SK-N-MC (cell line): Measurements from ENCODE around the gene PEA15.
A peak's percentile ranks its signal among the peaks of the same experiment; 100 is the strongest.

ENCODE experiments used
- DNase-seq: peaks from one replicate; pipeline ENCODE4 v3.0.0-alpha.2; 2011; ENCODE audit warnings: low read depth, low spot score
- H3K27ac ChIP-seq: fragments of 200-600 bp; sonication (generic); 2 replicates; pipeline ENCODE4 v1.5.1; 2016; ENCODE audit warnings: mixed run types
- H3K36me3 ChIP-seq: fragments of 200-600 bp; sonication (generic); 2 replicates; pipeline ENCODE4 v1.6.1; 2017; ENCODE audit warnings: antibody characterized with exemption, low read length, mixed read lengths; ENCODE audit not compliant: insufficient read depth
- H3K4me3 ChIP-seq: fragments of 200-600 bp; sonication (generic); 2 replicates; pipeline ENCODE4 v1.5.1; 2016
- H3K9ac ChIP-seq: fragments of 200-600 bp; sonication (generic); 2 replicates; pipeline ENCODE4 v1.8.0; 2017; ENCODE audit warnings: mixed run types, mixed read lengths; ENCODE audit not compliant: insufficient read length
- H3K9me3 ChIP-seq: fragments of 200-600 bp; sonication (generic); 2 replicates; pipeline ENCODE4 v1.6.1; 2017; ENCODE audit warnings: low read depth, mild to moderate bottlenecking, antibody characterized with exemption, low read length, moderate library complexity, mixed read lengths
- EZH2 ChIP-seq: fragments of 200-600 bp; sonication (generic); IDR thresholded peaks from one replicate; pipeline ENCODE4 v1.6.1; 2017; ENCODE audit warnings: antibody characterized with exemption
- FOXP2 ChIP-seq: optimal IDR thresholded peaks from 2 replicates; pipeline ENCODE3; 2011; ENCODE audit warnings: mild to moderate bottlenecking, moderate library complexity; ENCODE audit not compliant: insufficient read depth; ENCODE audit errors: extremely low read length, control extremely low read depth
- POLR2AphosphoS5 ChIP-seq: IDR thresholded peaks from 2 replicates; pipeline ENCODE4 v1.6.1; 2012; ENCODE audit warnings: mild to moderate bottlenecking, low read depth, low read length, borderline replicate concordance

The PEA15 gene

DNA sequence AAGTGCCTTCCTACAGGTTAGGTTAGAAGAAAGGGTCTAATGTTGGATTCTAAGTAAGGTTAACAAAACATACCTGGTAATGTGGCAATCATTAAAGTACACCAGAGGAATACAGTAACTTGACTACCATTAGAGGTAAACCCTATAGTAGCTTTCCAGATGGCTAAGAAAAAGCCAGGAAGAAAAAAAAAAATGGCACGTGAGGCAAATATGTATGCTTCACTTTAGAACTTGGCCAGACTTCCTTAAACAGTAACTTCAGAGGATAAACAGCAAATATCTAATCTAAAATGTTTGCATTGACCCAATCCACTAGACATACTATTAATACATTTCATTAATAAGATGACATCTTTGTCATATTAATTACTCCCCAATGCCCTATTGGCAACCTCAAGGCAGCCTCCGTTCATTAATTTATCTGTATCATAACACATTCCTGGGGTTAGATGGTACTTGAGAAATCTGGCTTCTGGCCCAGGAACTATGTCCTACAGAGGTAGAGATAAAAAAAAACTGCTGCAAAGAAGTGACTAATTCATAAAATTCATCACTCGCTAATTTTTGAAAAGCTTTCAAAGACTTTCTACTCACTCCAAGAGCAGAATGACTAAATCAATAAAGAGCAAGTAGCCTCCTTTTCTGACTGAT, 51.3 kb downstream of the PEA15 start:
- Histone ChIP-seq H3K4me3 (no peak overlapping the region), H3K36me3 (no peaks in the 10 kb centered on the region; the same call in 1 of the 2 replicates), H3K9me3 (no peaks in the 10 kb centered on the region), H3K27ac (peak overlapping the region; percentile 46; the same call in 1 of the 2 replicates), H3K9ac (no peak overlapping the region)
- DNase-seq: no peak
- TF ChIP-seq POLR2AphosphoS5: no peak
- TF ChIP-seq FOXP2: no peak
- no peak for TF ChIP-seq EZH2

DNA sequence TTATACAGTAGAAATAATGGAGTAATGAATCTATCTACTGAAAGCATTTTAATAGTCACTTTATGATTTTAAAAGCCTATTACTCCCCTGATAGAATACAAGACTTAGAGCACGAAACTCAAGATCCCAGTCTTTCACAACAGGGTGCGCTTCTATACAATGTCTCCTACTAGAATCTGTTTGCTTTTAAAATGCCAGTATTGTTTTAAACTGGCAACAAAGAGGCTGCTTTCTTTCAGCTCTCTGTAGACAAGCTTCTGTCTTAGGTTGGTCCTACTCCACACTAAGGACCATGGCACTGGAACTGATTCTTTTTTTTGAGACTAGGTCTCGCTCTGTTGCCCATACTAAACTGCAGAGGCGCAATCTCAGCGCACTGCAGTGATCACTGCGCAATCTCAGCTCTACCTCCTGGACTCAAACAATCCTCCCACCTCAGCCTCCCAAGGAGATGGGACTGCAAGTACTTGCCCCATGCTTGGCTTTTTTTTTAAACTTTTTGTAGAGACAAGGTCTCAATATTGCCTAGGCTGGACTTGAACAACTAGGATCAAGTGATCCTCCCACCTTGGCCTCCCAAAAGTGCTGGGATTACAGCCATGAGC, 52.3 kb downstream of the PEA15 start:
- DNase-seq: no peak
- TF ChIP-seq FOXP2 (no peak), POLR2AphosphoS5 (no peak), EZH2 (no peak)
- H3K27ac ChIP-seq: no peak overlapping the region
- H3K36me3 ChIP-seq: no peaks in the 10 kb centered on the region; the same call in 1 of the 2 replicates
- H3K9ac ChIP-seq: peak overlapping the region; percentile 25
- no peak overlapping the region for H3K4me3 ChIP-seq
- no peaks in the 10 kb centered on the region for H3K9me3 ChIP-seq

GRCh38 chr1:160258177-160258798, 53.1 kb downstream of the PEA15 start:
- H3K4me3 ChIP-seq: no peak overlapping the region
- no peak for TF ChIP-seq FOXP2
- no peak for TF ChIP-seq POLR2AphosphoS5
- TF ChIP-seq EZH2: no peak
- no peaks in the 10 kb centered on the region; the same call in 1 of the 2 replicates for H3K36me3 ChIP-seq
- H3K27ac ChIP-seq: no peak overlapping the region
- H3K9ac ChIP-seq: no peak overlapping the region
- no peak for DNase-seq
- no peaks in the 10 kb centered on the region for H3K9me3 ChIP-seq

DNA sequence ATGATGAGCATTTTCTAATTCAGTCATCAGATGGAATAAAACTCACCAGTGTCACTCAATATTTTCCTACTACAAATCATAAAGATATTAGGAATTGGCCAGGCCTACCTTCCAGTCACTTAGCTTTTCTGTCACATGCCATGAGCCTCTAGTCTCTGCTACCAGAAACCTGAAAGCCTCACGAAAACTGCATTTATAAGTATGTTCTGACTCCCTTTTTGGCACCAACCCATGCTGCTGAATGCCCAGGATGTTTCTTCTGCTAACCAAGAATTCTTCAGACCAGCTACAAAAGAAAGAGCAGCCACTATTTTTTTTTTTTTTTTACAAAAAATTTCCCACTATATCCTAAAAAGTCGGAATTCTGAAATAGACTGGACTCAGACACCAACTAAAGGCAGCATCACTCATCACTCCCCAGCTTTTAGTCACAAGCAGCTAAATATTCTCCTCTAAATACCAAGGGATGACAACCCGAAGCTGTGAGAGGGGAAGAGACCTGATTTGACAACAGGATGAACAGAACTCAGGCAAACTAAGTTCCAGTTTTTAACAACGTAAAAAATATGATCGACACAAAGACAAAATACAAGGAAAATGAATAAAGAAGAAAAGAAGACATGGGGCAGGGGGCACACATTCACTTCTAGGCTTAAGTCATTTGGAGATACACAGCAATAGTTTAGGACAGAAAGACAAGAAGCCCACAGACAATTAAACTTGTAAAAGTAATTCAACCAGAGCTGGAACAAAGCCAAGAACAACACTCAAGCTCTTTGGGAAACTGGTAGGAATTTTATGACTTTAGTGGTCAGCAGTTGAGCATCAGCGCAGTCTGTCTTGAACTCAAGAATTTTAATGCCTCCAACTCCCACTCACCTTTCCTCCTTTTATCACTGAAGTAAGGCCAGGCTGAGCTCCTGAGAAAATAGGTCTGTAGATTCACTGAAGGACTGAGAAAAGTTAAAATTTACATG, 55.5 kb downstream of the PEA15 start:
- H3K4me3 ChIP-seq: peak overlapping the region; percentile 97
- peak overlapping the region; percentile 97 for H3K9ac ChIP-seq
- TF ChIP-seq EZH2 (no peak), POLR2AphosphoS5 (no peak), FOXP2 (no peak)
- no peak for DNase-seq
- H3K9me3 ChIP-seq: no peaks in the 10 kb centered on the region
- no peaks in the 10 kb centered on the region; the same call in 1 of the 2 replicates for H3K36me3 ChIP-seq
- H3K27ac ChIP-seq: no peak overlapping the region

- DNase-seq: no peak
- Histone ChIP-seq H3K4me3 (peak overlapping the region; percentile 97), H3K36me3 (no peaks in the 10 kb centered on the region; the same call in 1 of the 2 replicates), H3K27ac (peak overlapping the region; percentile 63), H3K9me3 (no peaks in the 10 kb centered on the region), H3K9ac (peak overlapping the region; percentile 97)
- no peak for TF ChIP-seq FOXP2
- TF ChIP-seq POLR2AphosphoS5: no peak
- TF ChIP-seq EZH2: no peak
These were observed 56.3 kb downstream of the PEA15 start for GRCh38 chr1:160261556-160261892.

GRCh38 chr1:160261893-160262794, 57.0 kb downstream of the PEA15 start, which contains the start of gene DCAF8:
Gene DCAF8 (minus strand): TSS chr1:160262549. CDS start chr1:160244008, 18,541 bp downstream.
- no peaks in the 10 kb centered on the region; the same call in 1 of the 2 replicates for H3K36me3 ChIP-seq
- DNase-seq: peak; percentile 84
- peak within 1 kb of the TSS; percentile 90 for H3K27ac ChIP-seq
- H3K9me3 ChIP-seq: no peaks in the 10 kb centered on the region
- H3K4me3 ChIP-seq: peak within 1 kb of the TSS; percentile 97
- peak within 1 kb of the TSS; percentile 97 for H3K9ac ChIP-seq
- TF ChIP-seq POLR2AphosphoS5 (peak; percentile 98), EZH2 (no peak), FOXP2 (peak; percentile 63)

DNA sequence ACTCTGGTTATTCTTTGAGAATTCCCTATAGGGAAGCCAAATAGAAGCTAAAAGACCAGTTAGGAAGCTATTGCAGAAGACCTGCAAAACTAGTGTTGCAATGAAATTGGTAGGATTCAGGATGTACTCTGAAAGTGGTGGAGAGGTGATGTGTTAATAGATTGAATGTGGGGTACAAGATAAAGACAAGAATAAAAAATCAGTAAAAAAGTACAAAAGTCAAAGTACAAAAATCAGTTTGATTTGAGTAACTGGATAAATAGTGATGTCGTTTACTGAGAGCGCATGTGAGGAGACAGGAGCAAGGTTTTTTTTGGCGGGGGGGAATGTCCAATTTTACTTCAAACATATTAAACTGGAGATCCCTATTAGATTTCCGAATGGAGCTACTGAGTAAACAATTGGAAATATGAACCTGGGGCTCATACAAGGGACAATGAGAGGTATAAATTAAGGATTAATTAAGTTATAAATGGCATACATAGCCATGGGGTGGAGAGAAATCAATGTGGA, 59.7 kb downstream of the PEA15 start:
- H3K27ac ChIP-seq: no peak overlapping the region
- no peak overlapping the region for H3K4me3 ChIP-seq
- no peak overlapping the region for H3K9ac ChIP-seq
- DNase-seq: no peak
- no peaks in the 10 kb centered on the region; the same call in 1 of the 2 replicates for H3K36me3 ChIP-seq
- TF ChIP-seq EZH2 (no peak), POLR2AphosphoS5 (no peak), FOXP2 (no peak)
- no peaks in the 10 kb centered on the region for H3K9me3 ChIP-seq
